ENCODE measurements around the gene DOCK4.

DOCK4 gene

DNA sequence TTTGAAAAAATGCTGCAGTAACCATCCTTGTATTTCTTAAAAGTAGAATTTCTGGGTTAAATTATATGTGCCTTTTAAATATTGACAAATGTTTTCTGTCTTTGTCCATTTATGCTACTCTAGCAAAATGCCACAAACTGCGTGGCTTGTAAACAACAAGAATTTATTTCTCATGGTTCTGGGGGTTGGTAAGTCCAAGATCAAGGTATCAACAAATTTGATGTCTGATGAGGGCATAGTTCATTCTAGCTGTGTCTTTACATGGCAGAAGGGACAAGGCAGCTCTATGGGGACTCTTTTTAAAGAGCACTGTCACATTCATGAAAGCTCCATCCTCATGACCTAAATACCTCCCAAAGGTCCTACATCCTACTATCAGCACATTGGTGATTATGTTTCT, 27.9 kb upstream of the DOCK4 start:
- Histone ChIP-seq H3K9me3 (no peaks in the 10 kb centered on the region), H3K36me3 (no peaks in the 10 kb centered on the region), H3K27me3 (no peaks in the 10 kb centered on the region), H3K4me3 (no peak overlapping the region), H3K27ac (no peak overlapping the region), H3K4me1 (no peaks in the 10 kb centered on the region)
- DNase-seq, result no peak
- TF ChIP-seq, protein P1, sequence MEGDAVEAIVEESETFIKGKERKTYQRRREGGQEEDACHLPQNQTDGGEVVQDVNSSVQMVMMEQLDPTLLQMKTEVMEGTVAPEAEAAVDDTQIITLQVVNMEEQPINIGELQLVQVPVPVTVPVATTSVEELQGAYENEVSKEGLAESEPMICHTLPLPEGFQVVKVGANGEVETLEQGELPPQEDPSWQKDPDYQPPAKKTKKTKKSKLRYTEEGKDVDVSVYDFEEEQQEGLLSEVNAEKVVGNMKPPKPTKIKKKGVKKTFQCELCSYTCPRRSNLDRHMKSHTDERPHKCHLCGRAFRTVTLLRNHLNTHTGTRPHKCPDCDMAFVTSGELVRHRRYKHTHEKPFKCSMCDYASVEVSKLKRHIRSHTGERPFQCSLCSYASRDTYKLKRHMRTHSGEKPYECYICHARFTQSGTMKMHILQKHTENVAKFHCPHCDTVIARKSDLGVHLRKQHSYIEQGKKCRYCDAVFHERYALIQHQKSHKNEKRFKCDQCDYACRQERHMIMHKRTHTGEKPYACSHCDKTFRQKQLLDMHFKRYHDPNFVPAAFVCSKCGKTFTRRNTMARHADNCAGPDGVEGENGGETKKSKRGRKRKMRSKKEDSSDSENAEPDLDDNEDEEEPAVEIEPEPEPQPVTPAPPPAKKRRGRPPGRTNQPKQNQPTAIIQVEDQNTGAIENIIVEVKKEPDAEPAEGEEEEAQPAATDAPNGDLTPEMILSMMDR (IDR thresholded peaks at IDR 0.05), result no peak
- intact Hi-C loops (cut with DNase I; ENCODE audit: low total_unique reads), result no loop called here

DNA sequence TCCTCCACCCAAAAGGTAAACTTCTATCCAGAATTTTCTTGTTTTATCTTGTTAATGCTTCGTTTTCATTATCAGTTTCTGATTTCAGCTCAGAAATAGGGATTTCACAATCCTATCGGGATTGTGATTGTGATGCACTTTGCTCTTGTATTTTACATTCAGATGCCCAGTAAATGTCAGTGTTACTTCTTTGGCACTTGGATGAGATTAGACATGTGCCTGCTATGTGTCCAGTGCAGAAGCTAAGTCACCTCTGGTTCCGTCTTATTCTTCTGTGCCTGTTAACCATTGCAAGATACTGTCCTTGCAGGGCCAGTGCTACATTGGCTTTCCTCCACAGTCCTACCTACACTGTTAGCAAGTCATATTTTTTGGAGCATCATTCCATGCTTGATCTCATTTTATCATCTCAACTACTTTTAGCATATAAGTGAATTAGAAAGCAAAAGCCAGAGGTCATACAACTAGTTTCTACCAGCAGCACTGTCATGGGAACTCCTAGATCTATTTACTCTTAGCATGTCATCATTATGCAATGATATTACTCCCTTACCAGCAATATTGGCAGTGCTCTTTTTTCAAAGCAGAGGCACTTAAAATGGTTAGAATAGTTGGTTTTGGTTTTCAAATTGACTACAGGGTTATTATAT, 27.0 kb upstream of the DOCK4 start:
- TF ChIP-seq, protein P1 (IDR thresholded peaks at IDR 0.05), result no peak

DNA sequence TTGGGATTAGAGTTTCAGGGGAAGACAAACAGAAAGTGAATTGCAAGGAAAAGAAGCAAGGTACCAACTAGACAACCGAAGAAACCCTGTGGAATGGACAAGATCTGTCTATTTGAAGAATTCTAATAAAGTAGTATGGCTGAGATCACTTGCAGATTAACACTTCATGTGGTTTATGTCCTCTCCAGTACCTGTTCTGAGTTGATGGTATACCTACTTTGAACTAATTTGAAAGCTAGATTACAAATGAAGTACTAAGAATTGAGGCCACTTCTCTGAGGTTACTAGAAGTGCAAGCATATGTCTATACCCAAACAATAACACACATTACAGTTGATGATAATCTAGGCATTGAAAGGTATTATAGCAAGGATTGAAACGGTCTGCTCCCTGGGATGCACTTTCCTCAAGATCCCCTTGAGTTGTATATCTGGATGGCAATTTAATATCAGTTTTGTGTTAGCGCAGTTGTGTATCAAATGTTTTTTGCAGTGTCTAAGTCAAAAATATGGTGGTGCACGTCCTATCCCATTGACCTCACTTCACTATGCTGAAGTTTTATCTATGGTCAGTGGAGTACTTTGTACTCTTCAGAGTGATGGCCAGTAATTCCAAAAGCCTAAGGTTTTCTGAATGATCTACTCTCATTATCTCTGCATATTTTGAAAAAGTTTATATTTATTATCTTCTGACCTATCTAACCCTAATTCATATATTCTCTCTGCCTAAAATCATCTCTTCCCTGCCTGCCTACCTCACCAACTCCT, 26.2 kb upstream of the DOCK4 start:
- TF ChIP-seq, protein P1 (IDR thresholded peaks at IDR 0.05), result no peak
- intact Hi-C loops (cut with DNase I; ENCODE audit: low total_unique reads), result no loop called here
- Histone ChIP-seq H3K27me3 (no peaks in the 10 kb centered on the region), H3K4me1 (no peaks in the 10 kb centered on the region), H3K9me3 (no peaks in the 10 kb centered on the region), H3K4me3 (no peak overlapping the region), H3K36me3 (no peaks in the 10 kb centered on the region), H3K27ac (no peak overlapping the region)
- DNase-seq, result no peak

More for the DNA sequence above, 27.0 kb upstream of the DOCK4 start:
- Histone ChIP-seq H3K4me3 (no peak overlapping the region), H3K27ac (no peak overlapping the region), H3K4me1 (no peaks in the 10 kb centered on the region), H3K36me3 (no peaks in the 10 kb centered on the region), H3K27me3 (no peaks in the 10 kb centered on the region), H3K9me3 (no peaks in the 10 kb centered on the region)
- intact Hi-C loops (cut with DNase I; ENCODE audit: low total_unique reads), result no loop called here
- DNase-seq, result no peak

DNA sequence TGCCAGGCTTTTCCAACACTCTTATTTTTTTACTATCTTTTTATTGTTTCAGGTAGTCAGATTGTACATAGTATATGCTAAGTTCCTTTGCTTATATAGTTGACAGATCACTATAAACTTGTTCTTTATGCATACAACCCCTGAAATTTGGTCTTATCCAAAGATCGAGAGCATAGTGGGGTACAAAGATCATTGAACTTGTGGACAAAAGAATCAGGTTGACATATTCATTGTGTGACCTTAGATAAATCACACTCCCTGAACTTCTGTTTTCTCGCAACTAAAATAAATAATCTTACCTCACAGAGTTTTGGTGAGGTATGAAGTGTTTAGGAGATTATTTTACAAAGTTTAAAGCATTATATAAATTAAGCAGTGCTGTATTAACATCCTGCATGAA, 22.4 kb upstream of the DOCK4 start:
- Histone ChIP-seq H3K9me3 (no peaks in the 10 kb centered on the region), H3K4me1 (peaks cover 0 to 6% (median 3%) of the 10 kb centered on the region in 4 donors), H3K4me3 (no peak overlapping the region), H3K27ac (no peak overlapping the region), H3K36me3 (no peaks in the 10 kb centered on the region), H3K27me3 (no peaks in the 10 kb centered on the region)
- TF ChIP-seq, protein P1 (IDR thresholded peaks at IDR 0.05), result no peak
- intact Hi-C loops (cut with DNase I; ENCODE audit: low total_unique reads), result no loop called here
- DNase-seq, result no peak

DNA sequence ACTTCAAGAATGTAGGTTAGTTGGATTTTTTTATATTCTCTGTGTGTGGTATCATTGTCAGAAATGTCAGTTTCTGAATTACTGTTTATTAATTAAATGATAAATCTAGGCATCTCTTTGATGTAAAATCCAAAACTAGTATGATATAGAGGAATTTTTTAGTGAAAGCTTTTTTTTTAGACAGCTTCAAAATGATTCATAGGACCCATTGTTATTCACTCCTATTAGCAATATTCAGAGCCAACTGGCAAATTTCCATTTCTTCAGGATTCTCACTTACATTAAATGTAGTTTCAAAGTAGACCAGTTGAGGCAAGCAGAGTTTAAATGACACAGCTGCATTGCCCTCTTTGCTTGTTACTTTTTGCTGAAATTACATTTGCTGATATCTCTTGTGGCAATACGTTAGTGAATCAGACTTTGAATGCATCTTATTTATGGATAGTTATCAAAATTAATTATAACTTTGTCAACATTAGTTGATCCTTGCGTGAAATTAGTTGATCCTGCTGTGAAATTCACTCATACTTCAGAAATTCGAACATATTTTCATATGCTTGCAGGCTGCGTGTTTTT, 20.6 kb upstream of the DOCK4 start:
- H3K36me3 ChIP-seq, result no peaks in the 10 kb centered on the region
- no peaks in the 10 kb centered on the region for H3K27me3 ChIP-seq
- DNase-seq, result no peak
- no peaks in the 10 kb centered on the region for H3K9me3 ChIP-seq
- no peak overlapping the region for H3K27ac ChIP-seq
- TF ChIP-seq, protein P1 (IDR thresholded peaks at IDR 0.05), result no peak
- peaks cover 0 to 13% (median 3%) of the 10 kb centered on the region in 4 donors for H3K4me1 ChIP-seq
- intact Hi-C loops (cut with DNase I; ENCODE audit: low total_unique reads), result no loop called here
- H3K4me3 ChIP-seq, result no peak overlapping the region
